H9 (cell line): ENCODE data around the gene ZNF792. TPM values are rescaled to one million over a fixed set of nuclear protein-coding genes. Genes with fewer than 3 reads are reported as not detected.

Experiments used
- DNase-seq: peaks from one replicate; pipeline ENCODE4 v3.0.0-alpha.2; 2017
- H2AFZ ChIP-seq: one replicate; pipeline ENCODE4 v1.6.1; 2013; ENCODE audit warnings: mild to moderate bottlenecking, low read length, control low read depth, moderate library complexity
- H2AK5ac ChIP-seq: 2 replicates; pipeline ENCODE4 v1.6.1; 2013; ENCODE audit warnings: low read length, control low read depth, mixed read lengths; ENCODE audit not compliant: insufficient read length
- H2BK120ac ChIP-seq: one replicate; pipeline ENCODE4 v1.6.1; 2013; ENCODE audit warnings: low read depth, mild to moderate bottlenecking, low read length, control low read depth, inconsistent platforms; ENCODE audit not compliant: poor library complexity, severe bottlenecking
- H2BK12ac ChIP-seq: 2 replicates; pipeline ENCODE4 v1.6.1; 2013; ENCODE audit warnings: low read length, control low read depth, mixed read lengths, low read depth; ENCODE audit not compliant: insufficient read length
- H2BK15ac ChIP-seq: 2 replicates; pipeline ENCODE4 v1.6.1; 2013; ENCODE audit warnings: low read depth, low read length, control low read depth
- H2BK20ac ChIP-seq: one replicate; pipeline ENCODE4 v1.6.1; 2013; ENCODE audit warnings: low read depth, mild to moderate bottlenecking, low read length, control low read depth, inconsistent platforms; ENCODE audit not compliant: poor library complexity, severe bottlenecking
- H2BK5ac ChIP-seq: 2 replicates; pipeline ENCODE4 v1.6.1; 2013; ENCODE audit warnings: low read length, control low read depth, mixed read lengths; ENCODE audit not compliant: insufficient read length
- H3K14ac ChIP-seq: 2 replicates; pipeline ENCODE4 v1.6.1; 2013; ENCODE audit warnings: low read length, control low read depth; ENCODE audit not compliant: insufficient read depth
- H3K18ac ChIP-seq: 2 replicates; pipeline ENCODE4 v1.6.1; 2013; ENCODE audit warnings: low read depth, mild to moderate bottlenecking, mixed read lengths, low read length, control low read depth; ENCODE audit not compliant: insufficient read length
- H3K23ac ChIP-seq: 2 replicates; pipeline ENCODE4 v1.6.1; 2013; ENCODE audit warnings: low read length, control low read depth, mixed read lengths, low read depth; ENCODE audit not compliant: insufficient read length
- H3K23me2 ChIP-seq: 2 replicates; pipeline ENCODE4 v1.6.1; 2013; ENCODE audit warnings: low read depth, mild to moderate bottlenecking, mixed read lengths, low read length, control low read depth; ENCODE audit not compliant: insufficient read length, poor library complexity, severe bottlenecking
- H3K27ac ChIP-seq: 2 replicates; pipeline ENCODE4 v1.5.1; 2013; ENCODE audit warnings: low read length, control low read depth, mixed read lengths, low read depth; ENCODE audit not compliant: insufficient read length
- H3K27me3 ChIP-seq: 2 replicates; pipeline ENCODE4 v1.6.1; 2013; ENCODE audit warnings: low read length, control low read depth, inconsistent platforms; ENCODE audit not compliant: insufficient read depth
- H3K4ac ChIP-seq: 2 replicates; pipeline ENCODE4 v1.6.1; 2013; ENCODE audit warnings: low read depth, mild to moderate bottlenecking, control low read depth, inconsistent platforms, low read length, moderate library complexity
- H3K4me1 ChIP-seq: 2 replicates; pipeline ENCODE4 v1.6.1; 2013; ENCODE audit warnings: low read length, control low read depth, inconsistent platforms; ENCODE audit not compliant: insufficient read depth
- H3K4me2 ChIP-seq: 2 replicates; pipeline ENCODE4 v1.6.1; 2013; ENCODE audit warnings: low read length, control low read depth, mixed read lengths; ENCODE audit not compliant: insufficient read length, insufficient read depth
- H3K56ac ChIP-seq: 2 replicates; pipeline ENCODE4 v1.6.1; 2013; ENCODE audit warnings: low read depth, mild to moderate bottlenecking, mixed read lengths, low read length, control low read depth; ENCODE audit not compliant: insufficient read length
- H3K79me1 ChIP-seq: 2 replicates; pipeline ENCODE4 v1.6.1; 2013; ENCODE audit warnings: low read depth, mild to moderate bottlenecking, moderate library complexity, low read length, control low read depth, inconsistent platforms; ENCODE audit not compliant: insufficient read depth, poor library complexity, severe bottlenecking
- H3K79me2 ChIP-seq: 2 replicates; pipeline ENCODE4 v1.6.1; 2013; ENCODE audit warnings: low read length, control low read depth, inconsistent platforms; ENCODE audit not compliant: insufficient read depth
- H3K9ac ChIP-seq: 2 replicates; pipeline ENCODE4 v1.6.1; 2013; ENCODE audit warnings: low read length, control low read depth, mixed read lengths; ENCODE audit not compliant: insufficient read length; ENCODE audit errors: extremely low read depth
- H3K9me3 ChIP-seq: one replicate; pipeline ENCODE4 v1.6.1; 2013; ENCODE audit warnings: low read depth, low read length, inconsistent platforms; ENCODE audit not compliant: control insufficient read depth
- H3T11ph ChIP-seq: one replicate; pipeline ENCODE4 v1.6.1; 2013; ENCODE audit warnings: mild to moderate bottlenecking, low read length, control low read depth, inconsistent platforms
- H4K20me1 ChIP-seq: one replicate; pipeline ENCODE4 v1.6.1; 2013; ENCODE audit not compliant: control insufficient read depth, insufficient read length, insufficient read depth
- H4K5ac ChIP-seq: 2 replicates; pipeline ENCODE4 v1.6.1; 2013; ENCODE audit warnings: low read depth, mild to moderate bottlenecking, mixed read lengths, low read length, control low read depth; ENCODE audit not compliant: insufficient read length
- H4K8ac ChIP-seq: replicated peaks from 2 replicates; pipeline ENCODE4 v1.6.1; 2013; ENCODE audit warnings: low read length, control low read depth, mixed read lengths, low read depth; ENCODE audit not compliant: insufficient read length
- H4K91ac ChIP-seq: 2 replicates; pipeline ENCODE4 v1.6.1; 2013; ENCODE audit warnings: low read depth, mild to moderate bottlenecking, moderate library complexity, mixed read lengths, low read length, control low read depth; ENCODE audit not compliant: insufficient read length
- H3K27ac Mint-ChIP-seq, 3 experiments: 2 replicates in 2 of 3; 3 replicates in 1 of 3; pipeline ENCODE4 v1.8.0; 2020 to 2021; ENCODE audit warnings: mixed read lengths in 3 of 3, mild to moderate bottlenecking in 1 of 3, moderate library complexity in 1 of 3
- H3K27me3 Mint-ChIP-seq: 2 replicates; pipeline ENCODE4 v1.8.0; 2021; ENCODE audit warnings: low read depth, mild to moderate bottlenecking, moderate library complexity, mixed read lengths
- H3K36me3 Mint-ChIP-seq, 3 experiments: 2 replicates in 2 of 3; 3 replicates in 1 of 3; pipeline ENCODE4 v1.8.0; 2020 to 2021; ENCODE audit warnings: low read depth in 3 of 3, mixed read lengths in 3 of 3; ENCODE audit not compliant: insufficient read depth in 1 of 3
- H3K4me1 Mint-ChIP-seq, 2 experiments: 2 replicates each; pipeline ENCODE4 v1.8.0; 2020; ENCODE audit warnings: mixed read lengths in 2 of 2
- H3K4me3 Mint-ChIP-seq, 2 experiments: 2 replicates in 1 of 2; 3 replicates in 1 of 2; pipeline ENCODE4 v1.8.0; 2020 to 2021; ENCODE audit warnings: mild to moderate bottlenecking in 2 of 2, mixed read lengths in 2 of 2, moderate library complexity in 1 of 2
- H3K9me3 Mint-ChIP-seq, 2 experiments: 2 replicates in 1 of 2; 3 replicates in 1 of 2; pipeline ENCODE4 v1.8.0; 2020; ENCODE audit warnings: mild to moderate bottlenecking in 2 of 2, mixed read lengths in 2 of 2, moderate library complexity in 1 of 2
- CTCF ChIP-seq: fragments of 200-600 bp; sonication (generic); conservative IDR thresholded peaks from 3 replicates; pipeline ENCODE4 v1.8.0; 2021; ENCODE audit warnings: antibody characterized with exemption, mild to moderate bottlenecking
- WGBS: extraction: QIAGEN DNeasy Blood & Tissue Kit; methylation state at CpG from one replicate; pipeline ENCODE4 v1.1.7; 2013; ENCODE audit warnings: missing lambda C conversion rate, low lambda C conversion rate, mixed read lengths; ENCODE audit not compliant: insufficient read length; ENCODE audit errors: extremely low coverage; 5-methylcytosine and 5-hydroxymethylcytosine counted together
- total RNA-seq: library from RNA; stranded (reverse); gene quantifications from 2 replicates; pipeline ENCODE4 v1.2.1, GENCODE V29; 2021

ZNF792 gene
- total RNA-seq, 1 experiment from 2014 or later: 8.3 TPM

- H3K4me1 Mint-ChIP-seq: peaks cover 8 to 11% of the 10 kb centered on the region in 2 experiments
- no peak overlapping the region for H3K14ac ChIP-seq
- no peaks in the 10 kb centered on the region for H3K79me2 ChIP-seq
- no peak overlapping the region for H4K5ac ChIP-seq
- no peak overlapping the region for H4K8ac ChIP-seq
- H4K20me1 ChIP-seq: no peaks in the 10 kb centered on the region
- peaks cover 4% of the 10 kb centered on the region for H3K23me2 ChIP-seq
- no peak overlapping the region for H3K9ac ChIP-seq
- H3K4me1 ChIP-seq: no peaks in the 10 kb centered on the region
- H3K36me3 Mint-ChIP-seq: peaks cover 6 to 18% (median 10%) of the 10 kb centered on the region in 3 experiments; a peak in 6 of 7 replicates
- H3K4ac ChIP-seq: no peak overlapping the region
- H2AK5ac ChIP-seq: no peak overlapping the region
- no peak overlapping the region for H3K18ac ChIP-seq
- H2AFZ ChIP-seq: no peak overlapping the region
- no peak overlapping the region for H2BK12ac ChIP-seq
- no peak overlapping the region for H4K91ac ChIP-seq
- no peaks in the 10 kb centered on the region for H3K27me3 ChIP-seq
- no peak overlapping the region for H3T11ph ChIP-seq
- H2BK120ac ChIP-seq: no peak overlapping the region
- no peak overlapping the region for H3K27ac ChIP-seq
- H3K27me3 Mint-ChIP-seq: peaks cover 18% of the 10 kb centered on the region
- TF ChIP-seq CTCF: no peak
- no CpG with 5 or more reads among the region's 3 CpGs for WGBS
- no peak overlapping the region for H2BK5ac ChIP-seq
- H3K79me1 ChIP-seq: no peaks in the 10 kb centered on the region
- peak overlapping the region; percentile 70 for H3K4me2 ChIP-seq
- H3K23ac ChIP-seq: no peak overlapping the region
- no peak overlapping the region for H2BK20ac ChIP-seq
- peaks cover 5 to 10% of the 10 kb centered on the region in 2 experiments for H3K9me3 Mint-ChIP-seq
- DNase-seq: no peak
- H3K27ac Mint-ChIP-seq: no peak overlapping the region
- H2BK15ac ChIP-seq: no peak overlapping the region
- H3K9me3 ChIP-seq: no peaks in the 10 kb centered on the region
- H3K56ac ChIP-seq: no peak overlapping the region
- peak overlapping the region; percentile 95 to 96; a peak in 3 of 5 replicates for H3K4me3 Mint-ChIP-seq
Observed at GRCh38 chr19:34926361-34926684, 37.7 kb downstream of the ZNF792 start.
